ENCODE data around the gene UNC50.

The UNC50 gene, protein sequence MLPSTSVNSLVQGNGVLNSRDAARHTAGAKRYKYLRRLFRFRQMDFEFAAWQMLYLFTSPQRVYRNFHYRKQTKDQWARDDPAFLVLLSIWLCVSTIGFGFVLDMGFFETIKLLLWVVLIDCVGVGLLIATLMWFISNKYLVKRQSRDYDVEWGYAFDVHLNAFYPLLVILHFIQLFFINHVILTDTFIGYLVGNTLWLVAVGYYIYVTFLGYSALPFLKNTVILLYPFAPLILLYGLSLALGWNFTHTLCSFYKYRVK

DNA sequence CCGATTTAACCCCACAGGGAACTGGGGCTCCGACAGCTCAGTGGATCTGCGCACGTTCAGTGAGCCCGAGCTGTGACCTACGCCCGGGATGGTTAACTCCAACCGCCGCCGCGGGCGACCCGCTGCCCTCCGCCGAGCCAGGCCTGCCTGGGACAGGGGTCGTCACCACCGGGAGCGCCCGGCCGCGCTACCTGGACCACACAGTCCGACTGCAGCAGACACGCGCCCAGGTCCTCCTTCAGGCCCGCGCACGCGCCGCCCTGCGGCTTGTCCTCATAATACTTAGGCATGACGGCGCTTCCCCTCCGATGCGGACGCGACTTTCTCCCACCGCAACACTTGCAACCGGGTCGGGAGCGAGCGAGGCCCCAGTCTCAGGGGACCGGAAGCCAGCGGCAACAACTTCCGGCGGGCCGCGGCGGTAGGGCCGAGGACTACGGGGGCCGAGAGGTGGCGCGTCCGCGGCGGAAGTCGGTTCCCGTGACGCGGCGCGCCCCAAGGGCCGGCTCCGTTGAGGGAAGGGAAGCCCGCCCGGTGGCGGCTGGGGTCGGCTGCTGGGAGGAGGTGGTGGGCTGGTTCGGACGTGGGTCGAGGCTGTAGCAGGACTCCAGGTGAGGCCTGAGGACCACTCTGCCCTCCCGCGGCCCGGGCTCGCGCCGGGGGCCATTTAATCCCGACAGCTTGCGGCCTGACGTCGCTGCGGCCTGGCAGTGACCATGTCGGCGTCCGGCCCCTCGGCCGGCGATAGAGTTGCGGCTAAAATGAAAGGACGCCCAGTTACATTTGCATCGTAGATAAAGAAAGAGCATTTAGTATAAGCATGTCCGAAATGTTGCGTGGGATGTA, at the start of gene UNC50, which contains the start of gene COA5:
Gene UNC50, plus strand, starts transcription at position 474 of the 846 bp plus-strand sequence. CDS start 1,171 bp downstream, outside the sequence.
Gene COA5, minus strand, starts transcription at position 397 of the 846 bp plus-strand sequence. Its CDS starts 107 bp downstream, at position 290.
- DNase-seq (ENCODE audit: low read depth), result peak; percentile 93

DNA sequence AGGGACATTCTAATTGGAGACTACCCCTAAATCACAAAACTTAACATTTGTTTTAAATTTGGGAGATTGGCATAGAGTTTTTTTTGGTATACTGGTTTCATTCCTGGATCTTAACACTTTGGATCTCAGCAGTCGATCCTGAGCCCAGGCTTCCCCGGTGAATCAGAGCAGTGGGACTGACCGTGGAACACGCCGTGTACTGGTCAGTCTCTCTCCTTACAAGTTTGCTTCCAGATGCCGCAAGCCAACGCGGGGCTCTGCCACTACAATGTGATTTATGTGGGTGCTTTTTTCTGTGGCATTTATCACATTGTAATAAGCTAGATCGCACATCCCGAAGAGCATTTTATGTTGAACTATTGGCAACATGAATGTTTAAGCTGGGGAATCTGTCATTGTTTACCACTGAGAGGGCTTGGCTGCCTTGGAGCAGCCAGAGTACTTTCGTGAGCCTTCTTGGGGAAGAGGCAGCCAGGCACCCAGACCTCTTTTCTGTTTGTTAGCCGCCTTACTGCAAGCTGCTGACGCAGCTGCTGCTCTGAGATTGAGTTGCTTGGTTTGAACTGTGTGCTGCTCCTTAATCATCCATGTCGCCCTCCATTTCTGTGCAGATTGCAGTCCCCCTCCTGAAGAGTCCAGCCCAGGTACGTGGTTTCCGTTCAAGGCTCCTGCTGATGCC, 49.4 kb upstream of the UNC50 start:
- peak; percentile 12 for DNase-seq (ENCODE audit: low read depth)

DNA sequence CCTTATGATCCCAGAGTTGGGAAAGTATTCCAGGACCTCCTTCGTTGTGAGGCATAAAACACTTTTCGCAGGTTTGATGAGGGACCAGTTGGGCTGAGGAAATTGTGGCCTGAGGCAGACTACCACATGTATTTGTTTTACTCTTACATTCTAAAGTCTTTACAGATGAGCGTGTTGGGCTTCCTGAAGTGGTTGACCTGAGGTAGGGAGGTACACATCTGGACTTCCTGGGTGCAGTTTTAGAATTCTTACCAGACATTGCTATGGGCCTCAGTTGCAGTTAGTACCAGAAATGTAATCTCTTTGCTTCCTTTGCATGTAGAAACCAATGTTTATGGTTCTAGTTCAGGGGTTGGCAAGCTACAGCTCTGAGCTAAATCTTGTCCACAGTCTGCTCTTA, 48.8 kb upstream of the UNC50 start:
- DNase-seq (ENCODE audit: low read depth), result no peak

DNA sequence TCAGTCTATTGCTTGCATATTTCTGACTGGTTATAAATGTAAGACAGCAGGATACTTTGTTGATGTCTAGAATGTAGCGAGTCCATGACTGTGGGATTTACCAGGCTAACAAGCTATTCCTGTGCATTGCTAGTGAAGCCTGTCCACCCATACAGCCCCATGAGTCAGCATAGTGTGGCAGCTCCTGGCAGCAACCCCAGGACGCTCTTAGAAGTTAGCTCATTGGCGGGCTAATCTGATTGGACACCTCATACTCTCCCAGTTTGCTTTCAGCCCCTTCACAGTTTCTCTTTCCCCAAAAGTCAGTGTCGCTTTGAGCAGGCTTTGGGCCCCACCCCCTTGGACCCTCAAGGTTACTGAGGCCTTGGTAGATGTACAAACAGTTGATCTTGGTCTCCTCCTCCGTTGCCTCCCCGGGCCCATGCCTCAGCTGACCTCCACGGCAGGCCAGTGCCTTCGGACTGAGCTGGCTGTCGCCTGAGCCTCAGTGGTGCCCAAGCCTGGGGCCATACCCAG, 48.1 kb upstream of the UNC50 start:
- DNase-seq (ENCODE audit: low read depth), result peak; percentile 84

DNA sequence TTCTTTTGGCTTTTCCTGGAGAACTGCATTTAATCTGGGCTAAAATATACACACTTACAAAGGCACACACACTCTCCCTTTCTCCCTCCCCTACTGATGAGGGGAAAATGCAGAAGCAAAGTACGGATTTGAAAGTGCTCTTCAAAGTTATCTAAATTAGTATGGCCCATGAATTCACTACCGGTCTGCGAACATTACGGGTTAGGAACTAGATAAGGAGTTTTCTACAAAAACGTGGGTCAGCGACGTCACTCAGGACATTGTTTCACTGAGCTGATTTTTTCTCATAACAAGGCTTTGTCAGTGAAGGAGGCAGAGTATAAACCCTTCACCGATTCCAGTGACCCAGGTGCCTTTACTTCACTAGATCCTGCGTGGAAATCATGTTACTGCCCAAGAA, 47.4 kb upstream of the UNC50 start:
- DNase-seq (ENCODE audit: low read depth), result no peak

DNA sequence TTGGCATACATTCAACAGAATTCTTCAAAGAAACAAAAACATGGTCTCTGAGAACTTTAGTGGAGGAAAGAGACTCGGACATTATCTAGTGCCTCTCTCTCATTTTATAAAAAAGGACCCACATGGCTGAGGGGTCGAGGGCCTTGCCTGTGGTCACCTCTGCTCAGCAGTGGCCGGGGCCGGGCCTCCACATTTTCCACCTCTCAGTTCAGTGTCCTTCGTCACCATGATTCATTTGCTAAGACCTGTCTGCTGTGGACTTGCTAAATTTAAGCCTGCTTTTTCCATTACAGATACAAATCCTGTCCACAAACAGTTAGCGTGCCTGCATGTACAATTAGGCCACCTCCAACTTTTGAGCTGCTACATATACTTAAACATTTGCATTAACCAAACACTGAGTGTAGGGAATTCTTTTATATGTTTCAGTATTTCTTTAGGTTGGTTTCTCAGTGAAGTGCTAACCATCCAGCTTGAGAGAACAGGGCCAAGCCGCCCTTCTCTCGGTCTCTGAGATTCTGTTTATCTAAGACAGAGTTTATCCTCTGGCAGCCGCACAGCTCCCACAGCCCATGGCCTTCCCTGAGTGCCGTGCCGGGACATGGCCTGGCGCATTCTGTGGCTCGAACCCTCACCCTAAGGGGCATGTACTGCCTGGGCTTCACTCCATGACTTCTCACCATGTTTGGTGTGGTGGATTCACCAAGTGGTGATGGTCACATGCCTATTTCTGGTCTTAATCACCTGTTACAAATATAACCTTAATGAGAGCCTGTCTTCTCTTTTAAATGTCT, 46.3 kb upstream of the UNC50 start:
- DNase-seq (ENCODE audit: low read depth), result no peak

DNA sequence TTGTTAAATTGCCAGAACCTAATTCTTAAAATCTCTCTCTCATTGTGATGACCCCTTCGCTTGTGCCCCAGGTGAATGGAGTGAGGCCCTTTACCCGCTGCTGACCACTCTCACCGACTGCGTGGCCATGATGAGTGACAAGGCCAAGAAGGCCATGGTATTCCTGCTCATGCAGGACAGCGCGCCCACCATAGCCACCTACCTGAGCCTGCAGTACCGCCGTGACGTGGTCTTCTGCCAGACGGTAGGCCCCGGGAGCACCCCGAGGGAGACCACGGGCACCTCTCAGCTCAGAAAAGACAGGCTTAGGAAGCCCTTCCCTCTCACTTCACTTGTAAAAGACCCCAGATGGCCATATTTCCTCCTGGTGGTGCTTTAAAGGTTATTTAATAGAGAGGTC, 45.0 kb upstream of the UNC50 start:
- no peak for DNase-seq (ENCODE audit: low read depth)

DNA sequence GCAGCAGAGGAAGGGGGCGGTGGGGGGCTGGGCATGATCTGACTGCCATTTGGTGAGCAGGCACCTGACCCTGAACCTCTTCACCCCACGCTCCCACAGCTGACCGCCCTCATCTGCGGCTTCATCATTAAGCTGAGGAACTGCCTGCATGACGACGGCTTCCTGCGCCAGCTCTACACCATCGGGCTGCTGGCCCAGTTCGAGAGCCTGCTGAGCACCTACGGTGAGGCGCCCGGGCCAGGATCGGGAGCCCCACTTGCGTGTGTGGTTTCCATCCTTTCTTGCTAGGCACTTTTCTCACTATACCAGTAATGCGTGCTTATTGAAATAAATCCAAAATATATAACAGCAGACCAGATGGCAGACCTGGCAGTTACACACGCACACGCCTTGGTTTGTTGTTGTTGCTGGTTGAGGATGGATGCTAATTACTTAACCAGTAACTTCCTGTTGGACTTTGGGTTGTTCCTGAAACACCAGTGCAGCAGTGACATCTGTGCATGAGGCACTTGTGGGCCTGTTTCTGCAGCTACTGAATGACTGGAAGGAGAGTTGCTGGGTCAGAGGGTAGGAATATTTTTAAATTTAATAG, 43.8 kb upstream of the UNC50 start:
- DNase-seq (ENCODE audit: low read depth), result no peak

DNA sequence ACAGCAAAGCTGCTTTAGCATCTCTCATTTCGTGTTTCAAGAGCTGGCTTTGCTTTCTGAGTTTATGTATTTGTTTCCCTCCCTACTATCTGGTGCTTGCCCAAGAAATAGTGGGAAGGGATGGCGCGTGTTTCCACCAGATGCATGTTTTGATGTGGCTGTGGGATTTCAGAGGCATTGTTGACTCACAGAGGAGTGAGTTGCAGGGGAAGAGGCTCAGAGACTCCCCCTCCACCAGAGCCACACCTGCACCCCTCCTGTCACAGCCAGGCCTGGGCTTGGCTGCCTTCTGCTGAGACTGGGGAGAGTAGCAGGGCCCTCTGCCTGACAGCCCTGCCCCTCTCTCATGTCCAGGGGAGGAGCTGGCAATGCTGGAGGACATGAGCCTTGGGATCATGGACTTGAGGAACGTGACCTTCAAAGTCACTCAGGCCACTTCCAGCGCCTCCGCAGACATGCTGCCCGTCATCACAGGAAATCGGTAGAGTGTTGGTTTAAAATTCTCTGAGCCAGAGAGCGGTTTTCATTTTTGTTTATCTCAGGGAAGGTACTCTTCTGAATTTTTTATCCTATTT, 43.0 kb upstream of the UNC50 start:
- DNase-seq (ENCODE audit: low read depth), result no peak

DNA sequence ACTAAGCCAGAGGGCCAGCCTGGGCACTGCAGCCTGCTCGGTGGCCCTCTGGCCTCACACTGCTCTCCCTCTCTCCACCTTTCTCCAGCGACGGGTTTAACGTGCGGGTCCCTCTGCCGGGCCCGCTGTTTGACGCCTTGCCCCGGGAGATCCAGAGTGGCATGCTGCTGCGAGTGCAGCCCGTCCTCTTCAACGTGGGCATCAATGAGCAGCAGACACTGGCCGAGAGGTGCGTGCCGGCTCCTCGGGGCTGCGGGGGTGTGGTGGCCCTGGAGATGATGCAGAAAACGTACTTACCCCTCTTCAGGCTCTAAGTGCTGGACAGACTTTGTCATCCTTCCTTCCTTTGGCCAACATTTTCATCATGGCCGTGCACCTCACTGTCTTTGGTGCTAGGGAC, 42.4 kb upstream of the UNC50 start:
- DNase-seq (ENCODE audit: low read depth), result no peak

DNA sequence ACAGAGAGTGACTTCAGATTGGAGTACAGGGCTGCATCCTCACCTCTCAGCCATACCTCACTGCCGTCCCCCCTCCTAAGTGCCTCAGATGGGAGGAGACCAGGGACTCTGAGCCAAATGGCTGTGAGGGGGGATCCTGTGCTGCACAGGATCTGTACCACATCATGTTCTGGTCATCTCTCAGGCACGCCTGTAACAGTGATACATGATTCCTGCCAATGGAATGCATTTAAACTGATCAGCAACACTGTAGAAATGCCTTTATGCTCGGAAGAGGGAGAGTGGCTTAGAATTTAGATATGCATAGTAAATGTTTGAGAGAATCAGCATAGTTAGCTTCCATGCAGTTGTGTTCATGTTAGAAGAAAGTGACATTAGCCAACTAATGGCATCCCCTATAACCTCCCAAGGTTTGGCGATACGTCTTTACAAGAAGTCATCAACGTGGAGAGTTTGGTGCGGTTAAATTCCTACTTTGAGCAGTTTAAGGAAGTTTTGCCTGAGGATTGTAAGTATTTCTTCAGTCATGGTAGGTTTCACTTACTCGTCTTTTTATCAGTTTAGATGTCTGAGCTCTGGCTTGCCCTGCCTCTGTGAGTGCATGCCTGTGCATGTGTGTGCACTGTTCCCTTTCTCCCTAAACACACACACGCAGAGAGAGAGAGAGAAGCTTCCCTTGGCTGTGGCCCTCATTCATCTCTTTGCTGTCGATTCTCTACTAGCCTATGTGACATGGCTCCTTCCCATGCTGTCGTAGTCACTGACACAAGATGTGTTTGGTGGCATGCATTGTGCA, 40.0 kb upstream of the UNC50 start:
- DNase-seq (ENCODE audit: low read depth), result no peak

DNA sequence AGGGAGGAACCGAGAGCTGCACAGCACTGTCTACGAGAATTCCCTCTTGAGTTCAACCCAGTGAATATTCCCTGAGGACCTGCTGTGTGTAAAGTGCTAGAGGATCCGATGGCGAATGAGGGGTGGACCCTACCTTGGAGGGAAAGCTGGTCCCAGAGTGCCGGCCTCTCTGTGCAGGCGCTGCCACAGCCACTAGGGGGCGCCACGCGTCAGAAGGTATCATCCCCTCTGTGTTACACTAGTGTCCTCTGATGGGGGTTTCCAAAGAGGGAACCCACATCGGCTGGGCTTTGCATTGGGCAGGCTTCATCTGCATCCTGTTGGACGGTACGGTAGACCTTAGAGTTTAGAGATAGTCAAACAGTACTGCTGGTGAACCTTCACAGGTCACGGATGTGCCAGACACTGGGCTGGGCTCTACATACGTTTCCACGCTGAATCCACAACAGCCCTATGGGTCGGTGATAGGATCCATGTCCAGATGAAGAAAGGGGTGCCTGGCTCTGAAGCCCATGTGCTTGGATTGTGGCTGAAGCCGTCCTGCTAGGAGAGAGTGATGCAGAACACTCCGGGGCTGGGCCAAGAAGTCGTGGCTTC, 39.1 kb upstream of the UNC50 start:
- no peak for DNase-seq (ENCODE audit: low read depth)

DNA sequence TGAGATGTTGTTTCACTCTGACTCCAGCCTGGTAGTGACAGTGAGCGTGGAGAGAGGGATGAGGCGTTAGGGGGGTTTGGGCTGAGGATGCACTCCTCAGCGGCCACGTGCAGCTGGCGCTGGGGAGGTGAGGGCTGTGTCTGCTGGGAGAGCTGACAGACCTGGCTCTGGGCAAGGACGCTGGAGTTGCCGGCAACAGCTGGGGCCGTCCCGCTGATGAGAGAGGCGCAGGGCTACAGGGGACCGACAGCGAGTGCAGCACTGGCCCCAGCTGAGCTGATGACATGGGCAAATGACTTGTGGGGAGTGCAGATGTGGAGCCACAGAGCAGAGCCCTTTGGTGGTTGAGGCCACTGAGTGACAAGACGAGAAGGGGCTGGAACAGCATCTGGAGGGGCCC, 38.5 kb upstream of the UNC50 start:
- DNase-seq (ENCODE audit: low read depth), result no peak

DNA sequence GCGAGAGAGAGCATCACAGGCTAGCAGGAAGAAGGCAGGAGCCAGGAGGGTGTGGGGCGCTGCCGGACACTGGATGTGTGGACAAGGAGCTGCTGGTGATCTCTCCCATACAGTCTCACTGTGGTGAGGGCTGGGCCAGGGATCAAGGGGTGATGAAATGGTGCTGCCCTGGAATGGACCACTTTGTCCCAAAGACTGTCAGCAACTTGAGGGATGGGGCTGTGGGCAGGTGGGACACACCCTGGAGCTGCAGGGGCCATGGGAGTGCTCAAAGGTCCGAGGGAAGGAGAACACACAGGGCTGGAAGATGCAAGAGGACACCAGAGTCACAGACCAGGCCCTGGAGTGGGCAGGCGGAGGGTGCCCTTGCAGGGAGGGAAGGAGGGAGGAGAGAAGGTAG, 38.0 kb upstream of the UNC50 start:
- DNase-seq (ENCODE audit: low read depth), result no peak

DNA sequence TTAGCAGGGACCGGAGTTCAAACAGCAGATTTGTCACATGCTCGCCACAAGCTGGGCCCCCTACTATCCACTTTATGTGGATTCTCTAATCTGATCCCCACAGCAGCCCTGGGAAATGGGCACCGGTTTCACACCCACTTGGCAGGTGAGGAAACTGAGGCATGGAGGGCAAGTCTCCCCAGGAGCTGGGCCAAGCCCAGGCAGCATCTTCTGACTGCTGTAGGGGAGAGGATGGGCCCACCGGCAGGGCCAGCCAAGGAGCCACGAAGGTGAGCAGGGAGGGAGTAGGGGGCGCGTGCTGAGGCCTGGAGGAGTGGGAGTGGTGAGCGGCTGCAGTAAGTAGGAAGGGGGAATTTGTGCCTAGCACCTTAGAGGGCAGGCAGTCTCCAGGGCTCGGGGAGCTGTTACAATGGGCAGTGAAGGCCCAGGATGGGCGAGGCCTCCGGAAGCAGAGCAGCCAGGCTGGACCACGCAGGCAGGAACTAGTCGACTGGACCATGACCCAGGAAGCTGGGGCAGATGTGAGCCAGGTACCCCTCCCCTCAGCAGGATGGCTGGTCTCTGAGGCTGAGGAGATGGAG, 37.2 kb upstream of the UNC50 start:
- no peak for DNase-seq (ENCODE audit: low read depth)

DNA sequence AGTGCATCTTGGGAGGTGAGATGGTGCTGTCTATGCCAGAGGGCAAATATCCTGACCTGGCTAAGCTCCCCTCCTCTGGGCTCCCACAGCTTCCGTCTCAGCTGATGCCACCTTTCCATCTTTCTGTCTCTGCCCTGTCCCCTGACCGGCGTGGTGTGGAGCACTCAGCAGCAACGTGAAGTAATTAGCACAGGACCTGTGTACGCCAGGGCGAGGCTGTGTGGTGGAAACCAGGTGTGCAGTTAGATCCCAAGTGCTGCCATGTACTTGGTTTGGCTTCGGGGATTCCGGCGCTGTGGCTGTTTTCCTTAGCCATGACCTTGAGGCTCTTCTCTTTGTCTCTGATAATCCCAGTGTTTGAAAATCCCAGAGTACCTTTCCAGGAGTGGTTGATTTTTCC, 36.6 kb upstream of the UNC50 start:
- no peak for DNase-seq (ENCODE audit: low read depth)

DNA sequence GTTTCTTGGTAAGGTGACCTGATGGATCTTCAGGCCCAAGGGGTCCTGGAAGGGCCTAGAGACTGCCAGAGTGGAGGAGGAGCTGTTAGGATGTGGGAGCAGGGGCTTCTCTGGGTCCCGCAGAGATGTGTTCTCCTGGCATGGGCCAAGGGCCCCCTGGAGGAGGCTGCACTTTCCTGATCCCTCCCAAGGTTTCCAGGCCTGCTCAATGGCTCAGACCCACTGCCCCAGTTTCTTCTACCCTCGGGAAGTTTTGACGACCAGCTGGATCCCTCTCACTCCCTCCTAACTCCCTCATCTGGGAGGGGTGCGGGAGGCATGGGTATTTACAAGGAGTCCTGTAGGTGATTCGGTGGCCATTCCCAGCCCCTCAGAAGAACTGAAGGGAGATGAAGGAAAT, 36.2 kb upstream of the UNC50 start:
- no peak for DNase-seq (ENCODE audit: low read depth)

DNA sequence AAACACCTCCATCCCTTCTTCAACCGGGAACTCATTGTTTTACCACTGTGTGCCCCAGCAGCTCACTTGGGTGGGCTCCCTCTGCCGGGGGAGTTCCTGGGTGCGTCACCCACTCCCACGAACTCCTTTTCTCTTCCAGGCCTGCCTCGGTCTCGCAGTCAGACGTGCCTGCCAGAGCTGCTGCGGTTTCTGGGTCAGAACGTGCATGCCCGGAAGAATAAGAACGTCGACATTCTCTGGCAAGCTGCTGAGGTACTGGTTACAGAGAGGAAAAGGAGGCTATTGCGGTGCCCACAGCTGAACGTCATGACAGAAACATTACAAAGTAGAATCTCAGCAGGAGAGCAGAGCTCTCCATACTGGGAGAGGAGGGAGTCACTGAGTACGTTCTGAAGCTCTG, 35.7 kb upstream of the UNC50 start:
- DNase-seq (ENCODE audit: low read depth), result peak; percentile 49

DNA sequence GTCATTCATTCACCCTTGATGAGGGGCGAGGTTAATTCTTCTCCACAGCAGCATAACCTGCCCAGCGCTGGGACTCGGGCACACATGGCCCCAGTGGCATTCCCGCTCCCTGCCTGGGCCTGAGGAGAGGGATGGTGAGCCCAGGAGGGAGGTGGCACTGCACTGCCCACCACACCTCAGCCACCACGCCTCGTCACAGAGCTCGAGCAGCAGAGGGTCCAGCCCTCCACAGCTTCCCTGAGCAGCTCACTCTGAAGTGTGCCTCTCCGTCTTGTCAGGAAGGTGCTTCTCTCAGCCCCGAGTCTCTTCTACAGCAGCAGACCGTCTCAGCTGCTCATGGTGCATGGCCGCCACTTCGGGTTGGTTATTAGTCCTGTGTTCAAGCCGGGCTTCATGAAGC, 35.0 kb upstream of the UNC50 start:
- DNase-seq (ENCODE audit: low read depth), result no peak
